Measurements from ENCODE around the gene B3GALNT1.
A peak's percentile ranks its signal among the peaks of the same experiment; 100 is the strongest.

B3GALNT1 gene

DNA sequence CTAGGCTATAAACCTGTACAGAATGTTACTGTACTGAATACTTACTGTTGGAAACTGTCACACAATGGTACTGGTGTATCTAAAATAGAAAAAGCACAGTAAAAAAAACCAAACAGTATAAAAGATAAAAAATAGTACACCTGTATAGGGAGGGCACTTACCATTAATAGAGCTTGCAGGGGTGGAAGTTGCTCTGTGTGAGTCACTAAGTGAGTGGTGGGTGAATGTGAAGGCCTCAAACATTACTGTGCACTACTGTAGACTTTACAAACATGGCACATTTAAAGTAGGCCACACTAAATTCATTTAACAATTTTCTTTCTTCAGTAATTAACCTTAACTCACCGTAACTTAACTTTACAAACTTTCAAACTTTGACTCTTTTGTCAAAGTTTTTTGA, 22.0 kb downstream of the B3GALNT1 start:
- DNase-seq (ENCODE audit: low spot score): no peak

DNA sequence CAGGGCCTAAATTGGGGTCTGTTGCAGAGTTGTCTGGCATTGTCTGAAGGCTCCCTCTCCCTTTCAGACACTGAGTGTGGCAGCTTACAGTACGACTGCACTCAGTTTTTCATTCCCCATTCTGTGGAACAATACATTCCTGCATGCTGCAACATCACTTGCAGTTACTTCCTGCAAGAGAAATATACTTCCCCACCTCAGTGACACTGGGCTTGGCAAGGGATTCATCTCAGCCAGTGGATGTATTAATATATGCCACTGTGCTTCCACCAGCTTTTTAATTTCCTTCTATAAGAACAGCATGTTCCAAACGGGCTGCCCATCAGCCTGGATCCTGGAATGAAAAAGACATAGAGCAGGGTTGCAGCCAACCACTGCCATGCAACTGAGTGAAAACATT, 23.1 kb downstream of the B3GALNT1 start:
- DNase-seq (ENCODE audit: low spot score): no peak
- in situ Hi-C loops (cut with MboI; ENCODE audit: low sequenced_read_pairs, unreplicated experiment): no loop called here
- TF ChIP-seq, protein P1, sequence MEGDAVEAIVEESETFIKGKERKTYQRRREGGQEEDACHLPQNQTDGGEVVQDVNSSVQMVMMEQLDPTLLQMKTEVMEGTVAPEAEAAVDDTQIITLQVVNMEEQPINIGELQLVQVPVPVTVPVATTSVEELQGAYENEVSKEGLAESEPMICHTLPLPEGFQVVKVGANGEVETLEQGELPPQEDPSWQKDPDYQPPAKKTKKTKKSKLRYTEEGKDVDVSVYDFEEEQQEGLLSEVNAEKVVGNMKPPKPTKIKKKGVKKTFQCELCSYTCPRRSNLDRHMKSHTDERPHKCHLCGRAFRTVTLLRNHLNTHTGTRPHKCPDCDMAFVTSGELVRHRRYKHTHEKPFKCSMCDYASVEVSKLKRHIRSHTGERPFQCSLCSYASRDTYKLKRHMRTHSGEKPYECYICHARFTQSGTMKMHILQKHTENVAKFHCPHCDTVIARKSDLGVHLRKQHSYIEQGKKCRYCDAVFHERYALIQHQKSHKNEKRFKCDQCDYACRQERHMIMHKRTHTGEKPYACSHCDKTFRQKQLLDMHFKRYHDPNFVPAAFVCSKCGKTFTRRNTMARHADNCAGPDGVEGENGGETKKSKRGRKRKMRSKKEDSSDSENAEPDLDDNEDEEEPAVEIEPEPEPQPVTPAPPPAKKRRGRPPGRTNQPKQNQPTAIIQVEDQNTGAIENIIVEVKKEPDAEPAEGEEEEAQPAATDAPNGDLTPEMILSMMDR (IDR thresholded peaks at IDR 0.05; ENCODE audit: borderline replicate concordance, control extremely low read depth, extremely low read depth, insufficient read depth, missing control alignments): no peak

More for the DNA sequence above, 22.0 kb downstream of the B3GALNT1 start:
- TF ChIP-seq, protein P1 (IDR thresholded peaks at IDR 0.05; ENCODE audit: borderline replicate concordance, control extremely low read depth, extremely low read depth, insufficient read depth, missing control alignments): no peak
- in situ Hi-C loops (cut with MboI; ENCODE audit: low sequenced_read_pairs, unreplicated experiment): no loop called here

DNA sequence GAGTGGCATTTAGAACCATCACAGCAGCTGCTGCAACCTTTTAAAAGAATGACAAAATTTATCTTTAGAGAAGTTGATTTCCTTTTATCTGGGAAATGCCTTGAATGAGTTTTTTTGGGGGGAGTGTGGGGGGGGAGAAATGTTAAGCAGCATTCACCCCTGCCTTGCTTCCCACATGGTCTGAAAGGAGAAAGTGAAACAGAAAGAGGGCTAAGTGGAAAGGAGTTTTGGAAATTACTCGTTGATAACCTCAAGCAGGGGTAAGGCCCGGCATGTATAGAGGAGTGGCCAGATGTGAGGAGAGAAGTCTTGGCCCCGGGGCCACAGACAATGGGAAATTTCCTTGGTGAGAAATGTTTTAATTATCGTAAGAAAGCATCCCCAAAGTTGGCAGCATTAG, 23.5 kb downstream of the B3GALNT1 start:
- in situ Hi-C loops (cut with MboI; ENCODE audit: low sequenced_read_pairs, unreplicated experiment): no loop called here
- TF ChIP-seq, protein P1 (IDR thresholded peaks at IDR 0.05; ENCODE audit: borderline replicate concordance, control extremely low read depth, extremely low read depth, insufficient read depth, missing control alignments): no peak
- DNase-seq (ENCODE audit: low spot score): peak; percentile 39

DNA sequence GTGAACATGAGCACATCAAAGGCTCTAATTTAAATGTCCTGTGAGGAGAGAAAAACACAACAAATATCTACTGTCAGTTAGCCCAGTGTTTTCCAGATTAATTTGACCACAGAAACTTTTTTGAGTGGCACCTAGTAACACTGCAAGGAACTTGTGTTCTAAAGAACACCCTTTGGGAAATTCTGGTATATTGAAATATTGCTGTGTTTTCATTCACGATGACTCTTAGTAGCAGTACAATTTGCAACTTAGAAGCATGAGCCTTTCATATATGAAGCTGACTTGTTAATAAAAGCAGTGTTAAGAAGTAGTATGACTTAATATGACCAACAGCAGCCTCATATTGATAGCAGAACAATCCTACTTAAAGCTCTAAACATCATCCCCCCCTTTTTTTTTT, 32.0 kb downstream of the B3GALNT1 start:
- no peak for DNase-seq (ENCODE audit: low spot score)
- TF ChIP-seq, protein P1 (IDR thresholded peaks at IDR 0.05; ENCODE audit: borderline replicate concordance, control extremely low read depth, extremely low read depth, insufficient read depth, missing control alignments): no peak
- in situ Hi-C loops (cut with MboI; ENCODE audit: low sequenced_read_pairs, unreplicated experiment): no loop called here

DNA sequence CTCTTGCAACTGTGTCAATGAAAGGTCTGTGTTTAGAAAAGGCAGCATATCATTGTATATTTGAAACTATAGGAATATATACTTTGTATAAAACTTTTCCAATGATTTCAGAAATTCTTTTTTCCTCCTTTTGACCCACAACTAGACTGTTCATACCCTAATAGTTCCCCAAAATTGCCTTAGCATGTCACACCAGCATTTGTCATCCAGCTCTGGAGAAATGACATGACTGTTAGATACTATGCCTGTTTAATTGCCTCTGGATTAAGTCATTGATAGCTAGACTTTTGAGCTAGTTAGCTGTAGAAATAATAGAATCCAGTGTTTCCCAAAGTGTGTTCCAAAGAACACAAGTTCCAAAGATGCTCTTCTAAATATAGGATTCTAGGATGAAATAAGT, 32.4 kb downstream of the B3GALNT1 start:
- in situ Hi-C loops (cut with MboI; ENCODE audit: low sequenced_read_pairs, unreplicated experiment): no loop called here
- no peak for DNase-seq (ENCODE audit: low spot score)
- TF ChIP-seq, protein P1 (IDR thresholded peaks at IDR 0.05; ENCODE audit: borderline replicate concordance, control extremely low read depth, extremely low read depth, insufficient read depth, missing control alignments): no peak

DNA sequence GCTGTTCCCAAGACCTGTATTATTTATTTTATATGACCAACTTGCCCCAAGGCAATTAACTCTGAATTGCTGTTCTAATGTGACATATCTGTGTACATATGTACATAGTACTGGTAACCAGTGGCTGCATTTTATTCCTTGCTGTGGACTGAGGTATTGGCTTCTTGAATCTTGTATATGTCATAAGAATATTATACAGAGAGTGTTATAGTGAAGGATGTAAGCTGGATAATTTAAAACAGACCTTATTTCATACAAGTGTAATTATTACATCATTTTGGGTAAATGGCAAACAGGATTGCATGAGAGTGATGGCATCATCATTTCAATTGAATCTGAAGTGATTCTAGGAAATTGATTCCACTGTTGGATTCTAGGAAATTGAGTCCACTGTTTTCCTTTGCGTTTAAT, 32.9 kb downstream of the B3GALNT1 start:
- in situ Hi-C loops (cut with MboI; ENCODE audit: low sequenced_read_pairs, unreplicated experiment): no loop called here
- no peak for DNase-seq (ENCODE audit: low spot score)
- TF ChIP-seq, protein P1 (IDR thresholded peaks at IDR 0.05; ENCODE audit: borderline replicate concordance, control extremely low read depth, extremely low read depth, insufficient read depth, missing control alignments): no peak

Measured in GM13976 (cell line).